ENCODE data around the gene ATP8B3. TPM values are rescaled to one million over a fixed set of nuclear protein-coding genes. Genes with fewer than 3 reads are reported as not detected.

Gene ATP8B3
- polyA plus RNA-seq, 1 donor (not counting 4 experiments of a cell fraction or from before 2014, with no cell fraction given): 0.98 TPM

DNA sequence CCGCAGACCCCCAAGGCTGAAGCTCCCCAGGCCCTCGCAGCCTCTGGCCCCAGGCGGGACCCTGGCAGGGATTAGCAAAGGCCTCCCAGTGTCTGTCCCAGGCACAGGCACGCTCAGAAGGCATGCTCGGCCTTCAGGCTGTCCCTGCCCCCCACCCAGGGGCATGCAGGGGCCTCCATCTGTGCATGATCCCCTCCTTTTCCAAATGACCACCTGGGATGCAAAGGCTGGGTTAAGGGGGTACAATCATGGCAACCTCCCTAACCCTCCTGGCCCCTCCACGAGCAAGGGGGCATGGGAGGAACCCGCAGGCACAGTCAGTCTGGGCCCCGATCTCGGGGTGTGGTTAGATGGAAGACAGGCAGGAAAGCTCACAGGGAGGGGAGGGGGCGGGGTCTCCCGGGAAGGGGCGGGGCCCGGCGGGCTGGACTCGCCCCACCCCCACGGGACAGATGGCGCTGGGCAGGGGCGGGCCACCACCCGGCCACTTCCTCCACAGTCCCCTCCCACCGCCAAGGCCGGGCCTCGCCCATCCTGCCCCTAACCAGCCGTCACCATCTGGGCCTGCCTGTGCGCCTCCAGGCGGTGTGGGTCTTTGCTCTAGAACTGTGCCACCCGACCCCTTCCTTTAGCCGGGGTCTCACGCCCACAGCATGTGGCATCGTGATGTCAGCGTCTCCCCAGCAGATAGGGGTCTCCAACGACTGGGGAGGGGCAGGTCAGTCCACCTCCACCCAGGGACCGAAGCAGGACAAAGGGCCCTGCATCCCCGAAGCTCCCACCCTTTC, 43.2 kb upstream of the ATP8B3 start:
- peak overlapping the region; percentile 96 for H3K4me2 ChIP-seq (ENCODE audit: control insufficient read depth, extremely low read depth, insufficient read depth, low read depth, low read length)
- H3K9me3 ChIP-seq (ENCODE audit: control insufficient read depth, low read depth, low read length): no peaks in the 10 kb centered on the region
- H3K9ac ChIP-seq (ENCODE audit: control insufficient read depth, extremely low read depth, insufficient read depth, low read length): peak overlapping the region; percentile 71
- H3K4me3 ChIP-seq (ENCODE audit: control insufficient read depth in 2 of 3, extremely low read depth in 1 of 3, insufficient read depth in 2 of 3, low read depth in 1 of 3, low read length in 3 of 3): peak overlapping the region; percentile 32 to 73 (median 59)
- H3K27me3 ChIP-seq (ENCODE audit: control insufficient read depth, extremely low read depth, insufficient read depth, low read length): no peaks in the 10 kb centered on the region
- H3K9me1 ChIP-seq (ENCODE audit: control insufficient read depth, extremely low read depth, insufficient read depth, low read length): no peaks in the 10 kb centered on the region
- FAIRE-seq (peak; percentile 69), DNase-seq (ENCODE audit: low read depth, low spot score) (peak; percentile 52)
- peak overlapping the region; percentile 78 for H3K27ac ChIP-seq (ENCODE audit: control insufficient read depth, insufficient read depth, low read length)
- TF ChIP-seq, protein P1, sequence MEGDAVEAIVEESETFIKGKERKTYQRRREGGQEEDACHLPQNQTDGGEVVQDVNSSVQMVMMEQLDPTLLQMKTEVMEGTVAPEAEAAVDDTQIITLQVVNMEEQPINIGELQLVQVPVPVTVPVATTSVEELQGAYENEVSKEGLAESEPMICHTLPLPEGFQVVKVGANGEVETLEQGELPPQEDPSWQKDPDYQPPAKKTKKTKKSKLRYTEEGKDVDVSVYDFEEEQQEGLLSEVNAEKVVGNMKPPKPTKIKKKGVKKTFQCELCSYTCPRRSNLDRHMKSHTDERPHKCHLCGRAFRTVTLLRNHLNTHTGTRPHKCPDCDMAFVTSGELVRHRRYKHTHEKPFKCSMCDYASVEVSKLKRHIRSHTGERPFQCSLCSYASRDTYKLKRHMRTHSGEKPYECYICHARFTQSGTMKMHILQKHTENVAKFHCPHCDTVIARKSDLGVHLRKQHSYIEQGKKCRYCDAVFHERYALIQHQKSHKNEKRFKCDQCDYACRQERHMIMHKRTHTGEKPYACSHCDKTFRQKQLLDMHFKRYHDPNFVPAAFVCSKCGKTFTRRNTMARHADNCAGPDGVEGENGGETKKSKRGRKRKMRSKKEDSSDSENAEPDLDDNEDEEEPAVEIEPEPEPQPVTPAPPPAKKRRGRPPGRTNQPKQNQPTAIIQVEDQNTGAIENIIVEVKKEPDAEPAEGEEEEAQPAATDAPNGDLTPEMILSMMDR (optimal IDR thresholded peaks at IDR 0.05 in 1 of 3, IDR thresholded peaks at IDR 0.05 in 1 of 3, conservative IDR thresholded peaks at IDR 0.05 in 1 of 3; ENCODE audit: extremely low read depth in 1 of 3, insufficient read depth in 2 of 3, low read length in 3 of 3): peak in 1 of 3 experiments; percentile 16
- TF ChIP-seq EZH2 (IDR thresholded peaks at IDR 0.05; ENCODE audit: low read length): no peak
- H3K4me1 ChIP-seq (ENCODE audit: control insufficient read depth, extremely low read depth, insufficient read depth, low read length): peaks cover 61% of the 10 kb centered on the region
- peaks cover 10% of the 10 kb centered on the region for H4K20me1 ChIP-seq (ENCODE audit: control insufficient read depth, extremely low read depth, insufficient read depth, low read length)
- peaks cover 77% of the 10 kb centered on the region for H3K79me2 ChIP-seq (ENCODE audit: control insufficient read depth, insufficient read depth, low read length)
- H3K36me3 ChIP-seq (ENCODE audit: control insufficient read depth in 2 of 2, extremely low read depth in 1 of 2, insufficient read depth in 2 of 2, low read length in 2 of 2): peaks cover 0 to 5% of the 10 kb centered on the region in 2 experiments
- H2AFZ ChIP-seq (ENCODE audit: control insufficient read depth, low read length): no peak overlapping the region
- dilution Hi-C loops (cut with MboI; ENCODE audit: extremely low pct_ligation_motif_present, low sequenced_read_pairs): no loop called here

DNA sequence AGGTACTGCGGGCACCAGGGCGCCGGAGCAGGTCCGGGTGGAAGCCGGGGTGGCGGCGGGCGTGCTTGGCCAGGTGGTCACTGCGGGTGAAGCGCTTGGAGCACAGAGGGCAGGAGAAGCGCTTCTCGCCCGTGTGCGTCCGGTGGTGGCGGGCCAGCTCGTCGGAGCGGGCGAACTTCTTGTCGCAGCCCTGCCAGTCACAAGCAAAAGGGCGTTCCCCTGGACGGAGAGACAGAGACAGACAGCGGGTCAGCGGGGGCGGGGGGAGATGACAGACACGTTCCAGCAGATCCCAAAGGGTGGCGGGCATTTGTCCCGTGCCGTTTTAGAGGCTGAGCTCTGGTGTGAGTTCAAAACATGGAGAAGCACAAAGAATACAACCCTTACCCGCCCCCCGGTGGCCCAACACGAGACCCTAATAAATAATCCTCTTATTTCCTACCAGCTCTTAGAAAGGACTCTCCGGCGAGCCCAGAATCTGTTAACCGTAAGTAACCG, 42.5 kb upstream of the ATP8B3 start:
- FAIRE-seq (no peak), DNase-seq (ENCODE audit: low read depth, low spot score) (no peak)
- Histone ChIP-seq H3K9me3 (ENCODE audit: control insufficient read depth, low read depth, low read length) (no peaks in the 10 kb centered on the region), H4K20me1 (ENCODE audit: control insufficient read depth, extremely low read depth, insufficient read depth, low read length) (peaks cover 10% of the 10 kb centered on the region), H3K4me3 (ENCODE audit: control insufficient read depth in 2 of 3, extremely low read depth in 1 of 3, insufficient read depth in 2 of 3, low read depth in 1 of 3, low read length in 3 of 3) (peak overlapping the region; percentile 32 to 73 (median 57)), H3K9me1 (ENCODE audit: control insufficient read depth, extremely low read depth, insufficient read depth, low read length) (no peaks in the 10 kb centered on the region), H3K27ac (ENCODE audit: control insufficient read depth, insufficient read depth, low read length) (peak overlapping the region; percentile 78), H3K9ac (ENCODE audit: control insufficient read depth, extremely low read depth, insufficient read depth, low read length) (peak overlapping the region; percentile 71), H3K36me3 (ENCODE audit: control insufficient read depth in 2 of 2, extremely low read depth in 1 of 2, insufficient read depth in 2 of 2, low read length in 2 of 2) (peaks cover 0 to 7% of the 10 kb centered on the region in 2 experiments), H2AFZ (ENCODE audit: control insufficient read depth, low read length) (no peak overlapping the region), H3K27me3 (ENCODE audit: control insufficient read depth, extremely low read depth, insufficient read depth, low read length) (no peaks in the 10 kb centered on the region), H3K4me1 (ENCODE audit: control insufficient read depth, extremely low read depth, insufficient read depth, low read length) (peaks cover 57% of the 10 kb centered on the region), H3K4me2 (ENCODE audit: control insufficient read depth, extremely low read depth, insufficient read depth, low read depth, low read length) (peak overlapping the region; percentile 96), H3K79me2 (ENCODE audit: control insufficient read depth, insufficient read depth, low read length) (peaks cover 71% of the 10 kb centered on the region)
- dilution Hi-C loops (cut with MboI; ENCODE audit: extremely low pct_ligation_motif_present, low sequenced_read_pairs): no loop called here
- TF ChIP-seq, protein P1 (optimal IDR thresholded peaks at IDR 0.05 in 1 of 3, IDR thresholded peaks at IDR 0.05 in 1 of 3, conservative IDR thresholded peaks at IDR 0.05 in 1 of 3; ENCODE audit: extremely low read depth in 1 of 3, insufficient read depth in 2 of 3, low read length in 3 of 3): no peak
- TF ChIP-seq EZH2 (IDR thresholded peaks at IDR 0.05; ENCODE audit: low read length): no peak
